ENCODE results near the gene NCAM2.

DNA sequence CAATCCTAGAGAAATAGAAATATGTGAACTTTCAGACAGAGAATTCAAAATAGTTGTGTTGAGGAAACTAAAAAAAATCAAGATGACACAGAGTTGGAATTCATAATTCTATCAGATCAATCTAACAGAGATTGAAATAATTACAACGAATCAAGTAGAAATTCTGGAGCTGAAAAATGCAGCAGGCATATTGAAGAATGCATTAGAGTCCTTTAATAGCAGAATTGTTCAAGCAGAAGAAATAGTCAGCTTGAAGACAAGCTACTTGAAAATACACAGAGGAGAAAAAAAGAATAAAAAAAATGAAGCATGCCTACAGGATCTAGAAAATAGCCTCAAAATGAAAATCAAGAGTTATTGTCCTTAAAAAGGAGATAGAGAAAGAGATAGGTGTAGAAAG is 347.1 kb downstream of the NCAM2 start:
- no peak for TF ChIP-seq POLR2AphosphoS5 (IDR thresholded peaks at IDR 0.05)
- TF ChIP-seq, protein P1, sequence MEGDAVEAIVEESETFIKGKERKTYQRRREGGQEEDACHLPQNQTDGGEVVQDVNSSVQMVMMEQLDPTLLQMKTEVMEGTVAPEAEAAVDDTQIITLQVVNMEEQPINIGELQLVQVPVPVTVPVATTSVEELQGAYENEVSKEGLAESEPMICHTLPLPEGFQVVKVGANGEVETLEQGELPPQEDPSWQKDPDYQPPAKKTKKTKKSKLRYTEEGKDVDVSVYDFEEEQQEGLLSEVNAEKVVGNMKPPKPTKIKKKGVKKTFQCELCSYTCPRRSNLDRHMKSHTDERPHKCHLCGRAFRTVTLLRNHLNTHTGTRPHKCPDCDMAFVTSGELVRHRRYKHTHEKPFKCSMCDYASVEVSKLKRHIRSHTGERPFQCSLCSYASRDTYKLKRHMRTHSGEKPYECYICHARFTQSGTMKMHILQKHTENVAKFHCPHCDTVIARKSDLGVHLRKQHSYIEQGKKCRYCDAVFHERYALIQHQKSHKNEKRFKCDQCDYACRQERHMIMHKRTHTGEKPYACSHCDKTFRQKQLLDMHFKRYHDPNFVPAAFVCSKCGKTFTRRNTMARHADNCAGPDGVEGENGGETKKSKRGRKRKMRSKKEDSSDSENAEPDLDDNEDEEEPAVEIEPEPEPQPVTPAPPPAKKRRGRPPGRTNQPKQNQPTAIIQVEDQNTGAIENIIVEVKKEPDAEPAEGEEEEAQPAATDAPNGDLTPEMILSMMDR (IDR thresholded peaks at IDR 0.05), result no peak
- no peak for TF ChIP-seq POLR2A (IDR thresholded peaks at IDR 0.05)
- TF ChIP-seq EP300 (IDR thresholded peaks at IDR 0.05; ENCODE audit: low read depth), result no peak
